Fibroblast of villous mesenchyme (primary cell): ENCODE results near the gene MRPS27. TPM values are rescaled to one million over a fixed set of nuclear protein-coding genes. Genes with fewer than 3 reads are reported as not detected.

Source experiments
- DNase-seq: peaks from one replicate; pipeline ENCODE4 v3.0.0-alpha.2; 2010; ENCODE audit warnings: low read depth
- H3K4me3 ChIP-seq: 2 replicates; pipeline ENCODE4 v1.5.1; 2011; ENCODE audit warnings: low read depth, mild to moderate bottlenecking, low read length
- CTCF ChIP-seq: IDR thresholded peaks from 2 replicates; pipeline ENCODE4 v1.5.1; 2012; ENCODE audit warnings: low read depth, mild to moderate bottlenecking, low read length; ENCODE audit not compliant: insufficient read depth
- total RNA-seq: library from RNA; depleted of rRNA; stranded (reverse); fragments of >200 nt; gene quantifications from 2 replicates; pipeline ENCODE4 v1.2.3, GENCODE V29; 2012

MRPS27 gene
- total RNA-seq: 66.7 and 88.5 TPM in 2 replicates

- peak; percentile 99 for DNase-seq
- H3K4me3 ChIP-seq: peak within 1 kb of the TSS; percentile 99
- peak; percentile 25 for TF ChIP-seq CTCF
Measured at GRCh38 chr5:72319976-72320752, at the start of gene MRPS27, which contains the start of gene PTCD2. Gene MRPS27, minus strand, starts transcription at chr5:72320240. Its CDS starts 19 bp downstream, at chr5:72320221. Gene PTCD2, plus strand, starts transcription at chr5:72320373. Its CDS starts 10 bp downstream, at chr5:72320383.

GRCh38 chr5:72369711-72370110 lies 49.7 kb upstream of the MRPS27 start:
- no peak for DNase-seq
- no peak overlapping the region for H3K4me3 ChIP-seq
- TF ChIP-seq CTCF: no peak

GRCh38 chr5:72369301-72369700 lies 49.3 kb upstream of the MRPS27 start:
- no peak overlapping the region for H3K4me3 ChIP-seq
- no peak for TF ChIP-seq CTCF
- no peak for DNase-seq

- no peak for TF ChIP-seq CTCF
- DNase-seq: no peak
- H3K4me3 ChIP-seq: no peak overlapping the region
Measured at GRCh38 chr5:72368271-72368670, 48.2 kb upstream of the MRPS27 start.

- peak; percentile 75 for DNase-seq
- no peak overlapping the region for H3K4me3 ChIP-seq
- TF ChIP-seq CTCF: peak; percentile 77
Measured at GRCh38 chr5:72366324-72366976, 46.4 kb upstream of the MRPS27 start.

GRCh38 chr5:72364951-72365350 lies 44.9 kb upstream of the MRPS27 start:
- H3K4me3 ChIP-seq: no peak overlapping the region
- TF ChIP-seq CTCF: no peak

More at GRCh38 chr5:72364951-72365350, 44.9 kb upstream of the MRPS27 start:
- DNase-seq: no peak
